Activated naive CD8-positive, alpha-beta T cell (primary cell): ENCODE measurements around the gene HLA-DPB1.

Experiments
- H3K27ac Mint-ChIP-seq: one replicate; pipeline ENCODE4 v1.8.0; 2021; ENCODE audit warnings: mixed read lengths
- H3K27me3 Mint-ChIP-seq: one replicate; pipeline ENCODE4 v1.8.0; 2021; ENCODE audit warnings: mixed read lengths
- H3K36me3 Mint-ChIP-seq: one replicate; pipeline ENCODE4 v1.8.0; 2021; ENCODE audit warnings: mixed read lengths
- H3K4me1 Mint-ChIP-seq: one replicate; pipeline ENCODE4 v1.8.0; 2021; ENCODE audit warnings: low read depth, mixed read lengths
- H3K4me3 Mint-ChIP-seq: one replicate; pipeline ENCODE4 v1.8.0; 2021; ENCODE audit warnings: mild to moderate bottlenecking, mixed read lengths
- H3K9me3 Mint-ChIP-seq: one replicate; pipeline ENCODE4 v1.8.0; 2021; ENCODE audit warnings: low read depth, mixed read lengths

The HLA-DPB1 gene

DNA sequence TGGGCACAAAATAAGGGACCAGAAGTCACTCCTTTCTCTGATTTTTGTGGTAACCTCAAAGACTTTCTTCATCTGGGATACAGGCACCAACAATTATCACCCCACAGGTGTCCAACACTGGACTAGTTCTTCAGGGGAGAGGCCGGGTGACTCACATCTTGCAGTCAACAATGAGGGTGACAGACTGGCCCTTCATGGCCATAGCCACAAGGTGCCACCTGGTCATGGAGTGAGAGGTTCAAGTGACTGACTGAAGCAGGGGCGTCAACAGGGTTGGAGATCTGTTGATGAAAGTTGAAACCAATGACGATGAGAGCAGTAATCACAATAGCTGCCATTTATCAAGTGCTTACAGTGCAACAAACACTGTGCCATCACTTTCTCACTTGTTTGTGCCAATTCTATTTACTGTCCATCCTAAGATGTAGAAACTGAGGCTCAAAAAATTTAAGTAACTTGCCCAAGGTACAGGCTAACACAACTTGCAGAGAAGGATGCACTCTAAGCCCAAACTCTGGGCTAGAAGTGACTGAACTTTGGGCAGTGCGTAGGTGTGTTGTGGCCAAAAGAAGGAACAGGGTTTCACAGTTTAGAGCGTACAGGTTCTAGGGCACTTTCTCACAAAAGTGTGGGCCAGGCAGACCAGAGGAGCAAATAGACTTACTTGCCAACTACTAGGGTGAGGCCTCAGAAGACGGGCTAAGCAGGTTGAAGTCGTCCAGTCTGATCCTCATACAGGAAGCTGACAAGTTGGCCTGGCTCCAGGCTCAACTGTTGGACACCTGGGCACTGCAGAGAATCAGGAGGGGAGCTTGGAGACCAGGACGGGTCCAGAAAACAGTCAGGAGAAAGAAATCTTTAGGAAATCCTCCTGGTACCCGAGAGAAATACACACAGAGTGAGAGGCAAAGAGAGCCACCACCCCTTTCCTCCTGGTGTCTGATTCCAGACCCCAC is 30.4 kb downstream of the HLA-DPB1 start:
- H3K36me3 Mint-ChIP-seq, result peaks cover 6% of the 10 kb centered on the region
- no peak overlapping the region for H3K27ac Mint-ChIP-seq
- peaks cover 31% of the 10 kb centered on the region for H3K27me3 Mint-ChIP-seq
- H3K4me1 Mint-ChIP-seq, result no peaks in the 10 kb centered on the region
- H3K4me3 Mint-ChIP-seq, result no peak overlapping the region
- H3K9me3 Mint-ChIP-seq, result peaks cover 8% of the 10 kb centered on the region

GRCh38 chr6:33107641-33108040 is 31.9 kb downstream of the HLA-DPB1 start:
- Mint-ChIP-seq H3K27me3 (peaks cover 25% of the 10 kb centered on the region), H3K4me3 (no peak overlapping the region), H3K27ac (no peak overlapping the region), H3K4me1 (no peaks in the 10 kb centered on the region), H3K36me3 (no peaks in the 10 kb centered on the region), H3K9me3 (no peaks in the 10 kb centered on the region)

- H3K9me3 Mint-ChIP-seq, result no peaks in the 10 kb centered on the region
- H3K4me3 Mint-ChIP-seq, result no peak overlapping the region
- H3K36me3 Mint-ChIP-seq, result no peaks in the 10 kb centered on the region
- peaks cover 27% of the 10 kb centered on the region for H3K27me3 Mint-ChIP-seq
- H3K27ac Mint-ChIP-seq, result no peak overlapping the region
- no peaks in the 10 kb centered on the region for H3K4me1 Mint-ChIP-seq
Observed at GRCh38 chr6:33108307-33108706, 32.5 kb downstream of the HLA-DPB1 start.

DNA sequence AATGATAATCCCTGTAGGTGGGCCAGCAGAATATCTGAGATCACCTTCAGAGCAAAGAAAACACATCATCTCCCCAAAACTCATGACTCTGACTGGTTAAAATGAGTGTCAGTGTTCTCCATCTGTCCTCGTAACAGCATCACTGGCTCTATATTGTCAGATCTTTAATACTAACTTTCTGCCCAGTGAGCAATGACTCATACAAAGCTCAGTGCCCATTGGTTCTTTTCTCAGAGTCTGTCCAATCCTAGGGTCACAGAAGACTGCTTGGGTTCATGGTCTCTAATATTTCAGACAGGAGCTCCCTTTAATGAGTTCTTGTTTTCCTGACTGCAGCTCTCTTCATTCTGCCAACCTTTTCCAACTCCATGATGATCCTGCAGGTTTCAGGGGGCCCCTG is 36.4 kb downstream of the HLA-DPB1 start:
- H3K27me3 Mint-ChIP-seq, result peaks cover 40% of the 10 kb centered on the region
- H3K4me3 Mint-ChIP-seq, result no peak overlapping the region
- peaks cover 7% of the 10 kb centered on the region for H3K4me1 Mint-ChIP-seq
- H3K36me3 Mint-ChIP-seq, result no peaks in the 10 kb centered on the region
- H3K27ac Mint-ChIP-seq, result no peak overlapping the region
- H3K9me3 Mint-ChIP-seq, result no peaks in the 10 kb centered on the region

GRCh38 chr6:33113755-33114154 is 38.0 kb downstream of the HLA-DPB1 start:
- Mint-ChIP-seq H3K4me3 (no peak overlapping the region), H3K4me1 (peaks cover 20% of the 10 kb centered on the region), H3K9me3 (no peaks in the 10 kb centered on the region), H3K27ac (no peak overlapping the region), H3K27me3 (peaks cover 46% of the 10 kb centered on the region), H3K36me3 (no peaks in the 10 kb centered on the region)

DNA sequence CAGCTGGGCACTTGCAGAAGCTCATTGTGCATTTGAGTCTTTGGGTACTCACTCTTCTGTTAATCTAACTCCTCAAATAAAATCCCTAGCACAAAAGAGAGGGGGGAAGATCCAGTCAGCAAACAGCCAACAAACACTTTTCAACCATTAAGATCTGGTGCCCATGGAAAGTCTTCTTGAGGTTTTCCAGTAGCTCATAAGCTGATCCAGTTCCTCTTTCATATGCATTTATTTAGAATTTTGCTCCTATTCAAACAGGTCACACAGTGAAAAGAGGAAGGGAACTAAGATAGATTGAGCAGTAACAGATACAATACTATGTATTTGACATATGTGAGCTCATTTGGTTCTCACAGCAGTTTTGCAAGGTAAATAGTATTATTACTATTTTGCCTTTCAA is 38.6 kb downstream of the HLA-DPB1 start:
- Mint-ChIP-seq H3K27ac (no peak overlapping the region), H3K27me3 (peaks cover 46% of the 10 kb centered on the region), H3K4me3 (no peak overlapping the region), H3K9me3 (no peaks in the 10 kb centered on the region), H3K36me3 (no peaks in the 10 kb centered on the region), H3K4me1 (peaks cover 20% of the 10 kb centered on the region)

GRCh38 chr6:33116417-33116816 is 40.6 kb downstream of the HLA-DPB1 start:
- H3K4me1 Mint-ChIP-seq, result peaks cover 20% of the 10 kb centered on the region
- H3K4me3 Mint-ChIP-seq, result no peak overlapping the region
- peaks cover 39% of the 10 kb centered on the region for H3K27me3 Mint-ChIP-seq
- no peaks in the 10 kb centered on the region for H3K36me3 Mint-ChIP-seq
- H3K27ac Mint-ChIP-seq, result no peak overlapping the region
- H3K9me3 Mint-ChIP-seq, result no peaks in the 10 kb centered on the region

DNA sequence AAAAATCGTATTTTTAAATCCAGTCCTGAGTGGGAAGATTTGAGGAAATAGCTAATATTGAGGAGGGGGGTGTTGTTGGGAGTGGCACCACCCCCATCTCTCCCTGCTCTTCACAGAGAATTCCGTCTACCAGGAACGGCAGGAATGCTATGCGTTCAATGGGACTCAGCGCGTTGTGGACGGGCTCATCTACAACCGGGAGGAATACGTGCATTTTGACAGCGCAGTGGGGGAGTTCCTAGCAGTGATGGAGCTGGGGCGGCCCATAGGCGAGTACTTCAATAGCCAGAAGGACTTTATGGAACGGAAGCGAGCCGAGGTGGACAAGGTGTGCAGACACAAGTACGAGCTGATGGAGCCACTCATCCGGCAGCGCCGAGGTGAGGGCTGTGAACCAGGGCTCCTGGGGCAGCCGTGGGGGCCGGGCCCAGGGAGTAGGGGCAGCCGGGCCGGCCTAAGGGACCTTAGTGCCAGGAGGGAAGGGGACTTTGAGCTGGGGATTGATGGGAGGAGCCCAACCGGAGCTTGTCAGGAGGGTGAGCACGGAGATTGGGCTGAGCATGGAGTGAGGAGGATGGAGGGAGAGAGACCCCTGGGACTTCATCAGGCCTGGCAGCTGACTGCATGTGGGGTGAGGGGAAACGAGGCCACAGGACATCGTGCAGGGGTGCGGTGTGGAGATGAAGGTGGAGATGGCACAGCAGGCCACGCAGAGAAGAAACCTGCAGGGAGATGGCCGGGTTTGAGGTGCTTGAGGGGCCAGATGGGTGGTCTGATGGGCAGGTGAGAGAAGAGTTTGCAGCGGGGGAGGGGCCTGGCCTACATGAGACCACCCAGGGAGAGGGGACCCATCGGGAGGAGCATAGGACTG is 41.3 kb downstream of the HLA-DPB1 start:
- Mint-ChIP-seq H3K27me3 (peaks cover 42% of the 10 kb centered on the region), H3K4me3 (peak overlapping the region; percentile 13), H3K27ac (no peak overlapping the region), H3K9me3 (no peaks in the 10 kb centered on the region), H3K36me3 (no peaks in the 10 kb centered on the region), H3K4me1 (peaks cover 20% of the 10 kb centered on the region)

GRCh38 chr6:33117811-33118277 is 42.1 kb downstream of the HLA-DPB1 start:
- H3K4me3 Mint-ChIP-seq, result no peak overlapping the region

DNA sequence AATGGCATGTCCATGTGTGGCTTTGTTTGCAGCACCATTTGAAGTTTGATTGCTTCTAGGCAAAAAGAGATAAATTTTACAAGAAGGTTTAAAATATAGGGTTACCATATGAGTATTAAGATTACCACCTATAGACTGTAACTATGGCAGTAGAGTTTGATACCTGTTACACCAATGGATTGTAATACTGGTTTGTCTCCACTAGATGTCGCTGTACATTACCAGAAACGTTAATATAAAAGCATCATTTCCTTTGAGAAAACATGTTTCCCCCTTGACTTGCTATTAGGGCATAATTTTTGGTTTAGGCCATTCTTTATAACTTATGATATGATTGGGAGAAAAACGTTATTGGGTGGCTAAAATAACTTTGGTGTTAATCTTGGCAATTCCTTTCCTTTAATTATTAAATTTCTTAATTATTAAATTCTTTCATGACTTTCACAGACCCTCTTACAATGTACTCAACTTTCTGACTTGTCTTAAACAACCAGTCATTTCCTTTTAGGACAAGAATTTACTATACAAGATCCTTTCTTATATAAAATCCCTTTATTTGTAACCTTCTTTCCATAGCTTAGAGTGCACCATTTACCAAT is 42.8 kb downstream of the HLA-DPB1 start:
- Mint-ChIP-seq H3K36me3 (no peaks in the 10 kb centered on the region), H3K4me3 (no peak overlapping the region), H3K4me1 (peaks cover 20% of the 10 kb centered on the region), H3K27me3 (peaks cover 38% of the 10 kb centered on the region), H3K27ac (no peak overlapping the region), H3K9me3 (peaks cover 2% of the 10 kb centered on the region)

More at GRCh38 chr6:33117811-33118277, 42.1 kb downstream of the HLA-DPB1 start:
- Mint-ChIP-seq H3K4me1 (peaks cover 20% of the 10 kb centered on the region), H3K36me3 (no peaks in the 10 kb centered on the region), H3K27ac (no peak overlapping the region), H3K9me3 (no peaks in the 10 kb centered on the region), H3K27me3 (peaks cover 42% of the 10 kb centered on the region)

- no peak overlapping the region for H3K27ac Mint-ChIP-seq
- H3K4me3 Mint-ChIP-seq, result no peak overlapping the region
- peaks cover 29% of the 10 kb centered on the region for H3K27me3 Mint-ChIP-seq
- peaks cover 20% of the 10 kb centered on the region for H3K4me1 Mint-ChIP-seq
- H3K36me3 Mint-ChIP-seq, result peaks cover 3% of the 10 kb centered on the region
- peaks cover 9% of the 10 kb centered on the region for H3K9me3 Mint-ChIP-seq
Observed at GRCh38 chr6:33120001-33120400, 44.2 kb downstream of the HLA-DPB1 start.

GRCh38 chr6:33123181-33123580 is 47.4 kb downstream of the HLA-DPB1 start:
- Mint-ChIP-seq H3K27me3 (peaks cover 10% of the 10 kb centered on the region), H3K9me3 (peaks cover 9% of the 10 kb centered on the region), H3K4me3 (no peak overlapping the region), H3K27ac (no peak overlapping the region), H3K36me3 (peaks cover 3% of the 10 kb centered on the region), H3K4me1 (peaks cover 5% of the 10 kb centered on the region)

GRCh38 chr6:33123732-33124524 is 48.1 kb downstream of the HLA-DPB1 start:
- peaks cover 7% of the 10 kb centered on the region for H3K27me3 Mint-ChIP-seq
- H3K4me3 Mint-ChIP-seq, result no peak overlapping the region
- H3K36me3 Mint-ChIP-seq, result peaks cover 3% of the 10 kb centered on the region
- no peak overlapping the region for H3K27ac Mint-ChIP-seq
- H3K9me3 Mint-ChIP-seq, result peaks cover 9% of the 10 kb centered on the region
- no peaks in the 10 kb centered on the region for H3K4me1 Mint-ChIP-seq

- Mint-ChIP-seq H3K4me3 (no peak overlapping the region), H3K27ac (no peak overlapping the region), H3K4me1 (no peaks in the 10 kb centered on the region), H3K36me3 (peaks cover 3% of the 10 kb centered on the region), H3K9me3 (peaks cover 9% of the 10 kb centered on the region), H3K27me3 (peaks cover 7% of the 10 kb centered on the region)
Observed at GRCh38 chr6:33124525-33124901, 48.7 kb downstream of the HLA-DPB1 start.
